ES-I3 (cell line): Measurements from ENCODE around the gene AK5.
"Not testable (repeated sequence)": the region's sequence is repeated elsewhere in the genome, so short reads cannot be mapped to it uniquely, and the experiment has no call there.

ENCODE experiments used
- H3K36me3 ChIP-seq: 2 replicates; pipeline ENCODE4 v1.6.1; 2013; ENCODE audit warnings: mild to moderate bottlenecking, low read length, control low read depth, moderate library complexity; ENCODE audit not compliant: insufficient read depth
- H3K4me1 ChIP-seq: 2 replicates; pipeline ENCODE4 v1.6.1; 2013; ENCODE audit warnings: mild to moderate bottlenecking, control low read depth, low read length; ENCODE audit not compliant: insufficient read depth
- H3K9ac ChIP-seq: 2 replicates; pipeline ENCODE4 v1.6.1; 2013; ENCODE audit warnings: low read depth, mild to moderate bottlenecking, low read length, moderate library complexity
- H3K9me3 ChIP-seq: 2 replicates; pipeline ENCODE4 v1.6.1; 2013; ENCODE audit warnings: mild to moderate bottlenecking, low read length, moderate library complexity; ENCODE audit not compliant: control insufficient read depth, insufficient read depth

The AK5 gene

GRCh38 chr1:77513839-77514763, 232.3 kb downstream of the AK5 start:
- Histone ChIP-seq H3K4me1 (peaks cover 16% of the 10 kb centered on the region), H3K9me3 (no peaks in the 10 kb centered on the region), H3K9ac (peak overlapping the region; percentile 19; the same call in 1 of the 2 replicates), H3K36me3 (no peaks in the 10 kb centered on the region)

- peak overlapping the region; percentile 19; the same call in 1 of the 2 replicates for H3K9ac ChIP-seq
- no peaks in the 10 kb centered on the region for H3K36me3 ChIP-seq
- H3K4me1 ChIP-seq: peaks cover 16% of the 10 kb centered on the region
- no peaks in the 10 kb centered on the region for H3K9me3 ChIP-seq
Observed at GRCh38 chr1:77514921-77515776, 233.3 kb downstream of the AK5 start.

DNA sequence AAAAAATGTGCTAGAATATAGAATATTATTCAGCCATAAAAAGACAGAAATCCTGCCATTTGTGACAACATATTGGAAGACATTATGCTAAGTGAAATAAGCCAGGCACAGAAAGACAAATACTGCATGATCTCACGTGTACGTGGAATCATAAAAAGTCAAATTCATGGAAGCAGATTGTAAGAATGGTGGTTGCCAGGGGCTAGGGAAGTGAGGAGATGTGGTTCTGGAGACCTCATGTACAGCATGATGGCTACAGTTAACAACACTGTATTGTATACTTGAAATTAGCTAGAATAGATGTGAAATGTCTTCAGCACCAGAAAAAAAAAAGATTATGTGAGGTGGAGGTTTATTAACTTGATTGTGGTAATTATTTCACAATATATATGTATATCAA, 234.3 kb downstream of the AK5 start:
- Histone ChIP-seq H3K36me3 (no peaks in the 10 kb centered on the region), H3K9ac (no peak overlapping the region), H3K9me3 (no peaks in the 10 kb centered on the region), H3K4me1 (peaks cover 16% of the 10 kb centered on the region)

DNA sequence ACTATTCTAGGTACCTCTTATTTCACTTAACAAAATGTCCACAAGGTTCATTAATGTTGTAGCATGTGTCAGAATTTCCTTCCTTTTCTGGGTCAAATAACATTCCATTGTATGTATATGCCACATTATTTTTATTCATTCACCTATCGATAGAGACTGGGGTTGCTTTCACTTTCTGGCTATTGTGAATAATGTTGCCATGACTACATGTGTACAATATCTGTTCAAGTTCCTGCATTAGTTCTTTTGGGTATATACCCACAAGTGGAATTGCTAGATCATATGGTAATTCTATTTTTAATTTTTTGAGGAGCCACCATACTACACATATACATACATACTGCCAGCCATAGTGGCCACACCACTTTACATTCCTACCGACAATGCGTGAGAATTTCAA, 242.2 kb downstream of the AK5 start:
- no peak overlapping the region for H3K9ac ChIP-seq
- no peaks in the 10 kb centered on the region for H3K9me3 ChIP-seq
- H3K36me3 ChIP-seq: no peaks in the 10 kb centered on the region
- no peaks in the 10 kb centered on the region for H3K4me1 ChIP-seq

DNA sequence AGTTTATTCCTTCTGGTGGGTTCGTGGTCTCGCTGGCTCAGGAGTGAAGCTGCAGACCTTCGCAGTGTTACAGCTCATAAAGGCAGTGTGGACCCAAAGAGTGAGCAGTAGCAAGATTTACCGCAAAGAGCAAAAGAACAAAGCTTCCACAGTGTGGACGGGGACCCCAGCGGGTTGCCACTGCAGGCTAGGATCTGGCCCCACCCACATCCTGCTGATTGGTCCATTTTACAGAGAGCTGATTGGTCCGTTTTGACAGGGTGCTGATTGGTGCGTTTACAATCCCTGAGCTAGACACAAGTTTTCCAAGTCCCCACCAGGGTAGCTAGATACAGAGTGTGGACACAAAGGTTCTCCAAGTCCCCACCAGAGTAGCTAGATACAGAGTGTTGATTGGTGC, 249.3 kb downstream of the AK5 start:
- H3K36me3 ChIP-seq, H3K4me1 ChIP-seq, H3K9ac ChIP-seq, H3K9me3 ChIP-seq: not testable (repeated sequence)

GRCh38 chr1:77531596-77532280, 249.9 kb downstream of the AK5 start:
- not testable (repeated sequence) for H3K9me3 ChIP-seq, H3K36me3 ChIP-seq, H3K4me1 ChIP-seq, H3K9ac ChIP-seq

DNA sequence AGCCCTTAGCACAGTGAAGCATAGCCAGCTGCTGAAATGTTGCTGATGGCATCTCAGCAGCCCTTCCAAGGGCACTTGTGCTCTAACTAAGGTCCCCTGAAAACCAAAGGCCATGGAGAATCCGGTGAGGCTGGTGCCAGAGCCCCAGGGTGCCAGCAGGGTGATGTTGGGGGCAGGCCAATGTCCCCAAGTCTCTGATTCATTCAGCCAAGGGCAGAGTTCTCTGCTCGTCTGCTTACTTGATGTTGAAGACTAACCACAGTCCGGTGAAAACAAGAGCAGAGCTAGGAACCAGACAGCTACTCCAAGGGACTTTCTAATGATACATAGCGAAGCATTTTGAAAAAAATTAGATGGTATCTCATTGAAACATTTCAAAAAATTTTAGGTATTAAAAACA, 250.8 kb downstream of the AK5 start:
- no peaks in the 10 kb centered on the region for H3K4me1 ChIP-seq
- no peaks in the 10 kb centered on the region for H3K9me3 ChIP-seq
- no peak overlapping the region for H3K9ac ChIP-seq
- H3K36me3 ChIP-seq: no peaks in the 10 kb centered on the region

DNA sequence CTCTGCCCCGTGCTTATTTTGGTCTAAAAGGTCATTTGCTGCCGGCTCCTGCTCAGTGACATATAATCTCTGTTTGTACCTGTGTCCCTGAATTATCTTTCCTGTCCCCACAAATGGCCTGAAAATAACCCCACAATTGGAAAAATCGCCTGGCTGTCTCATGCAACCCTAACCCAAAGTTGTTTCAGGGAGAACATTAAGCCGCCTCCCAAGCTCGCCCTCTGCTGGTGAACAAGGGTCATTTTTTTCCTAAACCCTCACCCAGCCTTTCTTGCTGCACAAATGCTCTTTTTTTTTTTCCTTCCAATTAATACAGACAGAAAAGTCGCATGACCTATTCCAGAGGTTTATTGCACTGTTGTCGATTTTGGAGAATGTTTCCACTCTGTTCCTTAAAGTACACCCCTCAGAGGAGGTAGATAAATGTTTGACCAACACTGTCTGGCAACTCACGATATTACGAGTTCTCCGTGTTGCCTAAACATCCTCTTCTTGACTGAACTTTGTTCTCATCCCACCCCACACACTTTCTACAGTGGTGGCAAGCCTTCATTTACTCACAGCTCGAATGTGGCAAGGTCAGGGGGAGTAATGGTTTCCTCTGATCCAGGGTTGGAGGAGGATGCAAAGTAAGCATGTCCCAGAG, 252.0 kb downstream of the AK5 start:
- Histone ChIP-seq H3K9ac (no peak overlapping the region), H3K4me1 (no peaks in the 10 kb centered on the region), H3K36me3 (no peaks in the 10 kb centered on the region), H3K9me3 (no peaks in the 10 kb centered on the region)

- no peak overlapping the region for H3K9ac ChIP-seq
- H3K4me1 ChIP-seq: no peaks in the 10 kb centered on the region
- no peaks in the 10 kb centered on the region for H3K9me3 ChIP-seq
- no peaks in the 10 kb centered on the region for H3K36me3 ChIP-seq
Observed at GRCh38 chr1:77534456-77534855, 252.6 kb downstream of the AK5 start.

- Histone ChIP-seq H3K4me1 (no peaks in the 10 kb centered on the region), H3K9me3 (no peaks in the 10 kb centered on the region), H3K9ac (no peak overlapping the region), H3K36me3 (no peaks in the 10 kb centered on the region)
Observed at GRCh38 chr1:77536813-77537212, 255.0 kb downstream of the AK5 start.

DNA sequence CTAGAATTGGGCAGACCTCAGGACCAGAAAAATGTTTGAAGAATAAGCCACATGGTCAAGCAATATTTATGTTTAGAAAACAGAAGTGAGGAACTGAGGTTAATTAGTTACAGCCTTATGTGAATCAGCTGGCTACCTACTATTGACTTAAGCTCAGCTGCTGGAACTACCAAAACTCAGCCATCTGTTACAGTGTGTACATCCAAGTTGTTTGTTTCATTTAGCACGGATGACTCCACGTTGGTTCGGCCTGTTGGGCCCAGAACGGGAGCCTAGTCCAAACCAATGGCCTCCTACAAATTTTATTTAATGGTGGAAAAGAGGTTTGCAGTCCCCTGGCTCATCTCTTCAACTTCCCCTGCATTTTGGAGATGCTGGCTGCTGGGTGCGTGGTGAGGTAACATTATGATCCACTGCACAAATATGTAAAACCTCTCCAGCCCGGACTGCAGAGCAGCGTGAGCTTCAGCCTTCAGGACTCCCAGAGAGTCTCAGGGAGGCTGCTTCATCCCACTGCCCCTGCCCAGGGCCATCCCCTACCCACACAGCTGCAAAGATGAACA, 257.2 kb downstream of the AK5 start:
- Histone ChIP-seq H3K36me3 (no peaks in the 10 kb centered on the region), H3K9me3 (no peaks in the 10 kb centered on the region), H3K4me1 (no peaks in the 10 kb centered on the region), H3K9ac (no peak overlapping the region)

DNA sequence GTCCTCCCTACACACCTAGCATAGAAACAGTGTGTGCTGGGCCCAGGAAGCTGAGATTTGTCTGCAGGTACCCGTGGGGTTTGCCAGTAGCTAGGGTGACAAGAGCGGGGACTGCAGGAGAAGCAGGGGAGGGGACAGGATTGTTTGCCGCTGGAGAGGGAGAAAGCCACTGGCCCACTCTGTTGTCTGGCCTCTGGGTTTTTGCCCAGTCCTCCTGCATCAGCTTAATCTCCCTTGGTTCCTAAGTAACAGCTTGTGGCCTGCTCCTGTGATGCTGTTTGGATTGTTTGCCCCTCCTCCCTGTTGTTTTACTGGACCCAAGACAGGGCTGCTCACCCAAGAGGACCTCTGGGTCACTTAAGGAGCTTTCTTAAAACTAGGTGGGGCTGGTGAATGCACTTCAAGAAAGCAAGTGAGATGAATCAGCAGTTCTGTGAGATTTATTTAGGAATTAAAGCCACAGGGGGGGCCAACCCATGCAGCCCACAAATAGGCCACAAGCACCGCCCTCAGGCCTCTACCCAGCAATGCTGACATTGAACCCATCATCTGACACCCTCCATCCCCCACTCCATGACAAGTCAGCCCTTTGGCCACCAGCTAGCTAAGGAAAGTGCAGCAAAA, 257.8 kb downstream of the AK5 start:
- Histone ChIP-seq H3K9ac (no peak overlapping the region), H3K36me3 (no peaks in the 10 kb centered on the region), H3K4me1 (no peaks in the 10 kb centered on the region), H3K9me3 (no peaks in the 10 kb centered on the region)

DNA sequence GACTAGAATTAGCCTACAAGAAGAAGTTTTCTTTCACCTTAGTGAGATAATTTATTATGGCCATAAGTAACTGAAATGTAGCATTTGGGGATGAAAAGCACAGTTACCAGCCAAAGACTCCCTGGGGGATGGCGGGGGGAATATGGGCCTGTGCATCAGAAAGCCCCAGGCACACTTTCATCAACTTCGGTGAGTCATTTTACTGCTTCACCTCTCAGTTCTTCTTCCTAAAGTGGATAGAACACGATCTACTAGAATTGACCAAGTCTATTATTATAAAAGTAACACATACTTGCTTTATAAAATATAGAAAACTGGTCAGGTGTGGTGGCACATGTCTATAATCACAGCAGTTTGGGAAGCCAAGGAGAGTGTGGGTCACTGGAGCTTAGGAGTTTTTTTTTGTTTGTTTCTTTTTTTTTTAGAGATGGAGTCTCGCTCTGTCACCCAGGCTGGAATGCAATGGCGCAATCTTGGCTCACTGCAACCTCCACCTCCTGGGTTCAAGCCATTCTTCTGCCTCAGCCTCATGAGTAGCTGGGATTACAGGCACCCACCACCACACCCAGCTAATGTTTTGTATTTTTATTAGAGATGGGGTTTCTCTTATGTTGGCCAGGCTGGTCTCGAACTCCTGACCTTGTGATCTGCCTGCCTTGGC, 258.8 kb downstream of the AK5 start:
- Histone ChIP-seq H3K9me3 (no peaks in the 10 kb centered on the region), H3K9ac (no peak overlapping the region), H3K36me3 (no peaks in the 10 kb centered on the region), H3K4me1 (no peaks in the 10 kb centered on the region)
